B cell (primary cell): ENCODE measurements around the gene ILF3. TPM values are rescaled to one million over a fixed set of nuclear protein-coding genes. Genes with fewer than 3 reads are reported as not detected.

Experiments used
- ATAC-seq: fragments of 200-7000 bp; cut with Tn5 transposase; one replicate; pipeline ENCODE4 v1.10.0; 2021; ENCODE audit warnings: low read depth, mild to moderate bottlenecking, moderate number of reproducible peaks, moderate library complexity
- CTCF ChIA-PET: fragments of 350-600 bp; sonication (Branson Sonifier 250); formaldehyde crosslinking; loops from one replicate; lab custom pipeline; 2021; ENCODE audit warnings: antibody characterized with exemption, inconsistent platforms; lab: Charles Lee
- POLR2A ChIA-PET: fragments of 350-600 bp; sonication (Branson Sonifier 250); formaldehyde crosslinking; loops from one replicate; lab custom pipeline; 2021; ENCODE audit warnings: antibody characterized with exemption; lab: Charles Lee
- DNase-seq: peaks from one replicate; pipeline ENCODE4 v3.0.0; 2013
- H2AFZ ChIP-seq: 2 replicates; pipeline ENCODE4 v1.6.1; 2012; ENCODE audit warnings: mild to moderate bottlenecking, low read depth, low read length; ENCODE audit not compliant: insufficient read depth, poor library complexity, severe bottlenecking
- H3K27ac ChIP-seq, 2 donors: 1 replicate in 1 of 2; 2 replicates in 1 of 2; pipeline ENCODE4 v1.5.1; 2012 to 2013; ENCODE audit warnings: low read length in 2 of 2, mild to moderate bottlenecking in 2 of 2, moderate library complexity in 1 of 2
- H3K27me3 ChIP-seq, 4 experiments: fragments of 200-600 bp in 1 of 4; sonication (generic) in 1 of 4; replicated peaks in 1 of 4; 1 replicate in 2 of 4; 2 replicates in 2 of 4; pipeline versions ENCODE4 v1.6.1 to v1.7.0; 2013 to 2016; ENCODE audit warnings: low read length in 3 of 4, mild to moderate bottlenecking in 2 of 4, mixed read lengths in 1 of 4, moderate library complexity in 1 of 4; ENCODE audit not compliant: insufficient read depth in 4 of 4, control insufficient read depth in 3 of 4; ENCODE audit errors: control extremely low read depth in 1 of 4
- H3K36me3 ChIP-seq, 2 experiments: replicated peaks in 1 of 2; 1 replicate in 1 of 2; 2 replicates in 1 of 2; pipeline versions ENCODE4 v1.6.1 to v1.7.1; 2013; ENCODE audit warnings: low read length in 1 of 2; ENCODE audit not compliant: insufficient read depth in 2 of 2, control insufficient read depth in 1 of 2; ENCODE audit errors: control extremely low read depth in 1 of 2, extremely low read depth in 1 of 2
- H3K4me1 ChIP-seq, 2 donors: fragments of 200-600 bp in 1 of 2; sonication (generic) in 1 of 2; 1 replicate in 1 of 2; 2 replicates in 1 of 2; pipeline versions ENCODE4 v1.5.1 to v1.6.1; 2013 to 2017; ENCODE audit warnings: low read length in 2 of 2; ENCODE audit not compliant: control insufficient read depth in 2 of 2, insufficient read depth in 2 of 2
- H3K4me2 ChIP-seq: replicated peaks from 2 replicates; pipeline ENCODE3; 2012; ENCODE audit warnings: mild to moderate bottlenecking, low read depth, low read length; ENCODE audit not compliant: poor library complexity, severe bottlenecking
- H3K4me3 ChIP-seq, 5 experiments: fragments of 200-600 bp in 1 of 5; sonication (generic) in 1 of 5; 1 replicate in 3 of 5; 2 replicates in 2 of 5; pipeline versions ENCODE4 v1.5.1 to v1.7.0; 2011 to 2016; ENCODE audit warnings: low read length in 4 of 5, mild to moderate bottlenecking in 4 of 5, low read depth in 2 of 5, control low read depth in 1 of 5, moderate library complexity in 1 of 5; ENCODE audit not compliant: insufficient read depth in 1 of 5; ENCODE audit errors: control extremely low read depth in 1 of 5, extremely low read depth in 1 of 5
- H3K79me2 ChIP-seq: fragments of 200-600 bp; sonication (generic); one replicate; pipeline ENCODE4 v1.6.0; 2016; ENCODE audit warnings: low read length; ENCODE audit not compliant: control insufficient read depth, insufficient read depth
- H3K9ac ChIP-seq: fragments of 200-600 bp; sonication (generic); 2 replicates; pipeline ENCODE4 v1.6.1; 2017; ENCODE audit warnings: mild to moderate bottlenecking, low read length, moderate library complexity
- H3K9me3 ChIP-seq, 3 donors: one replicate each; pipeline versions ENCODE4 v1.6.1 to v1.7.1; 2013; ENCODE audit warnings: low read length in 2 of 3; ENCODE audit not compliant: control insufficient read depth in 2 of 3, insufficient read depth in 1 of 3; ENCODE audit errors: control extremely low read depth in 1 of 3
- H4K20me1 ChIP-seq: 2 replicates; pipeline ENCODE4 v1.6.0; 2012; ENCODE audit warnings: mild to moderate bottlenecking, low read length; ENCODE audit not compliant: insufficient read depth, control insufficient read depth, poor library complexity, severe bottlenecking
- H3K27ac Mint-ChIP-seq: one replicate; pipeline ENCODE4 v1.8.0; 2021; ENCODE audit warnings: mixed read lengths
- H3K27me3 Mint-ChIP-seq: one replicate; pipeline ENCODE4 v1.8.0; 2021; ENCODE audit warnings: mixed read lengths
- H3K4me1 Mint-ChIP-seq: one replicate; pipeline ENCODE4 v1.8.0; 2021; ENCODE audit warnings: mixed read lengths
- H3K4me3 Mint-ChIP-seq: one replicate; pipeline ENCODE4 v1.8.0; 2021; ENCODE audit warnings: mixed read lengths
- H3K9me3 Mint-ChIP-seq: one replicate; pipeline ENCODE4 v1.8.0; 2022; ENCODE audit warnings: mixed read lengths; ENCODE audit not compliant: insufficient read depth
- CTCF ChIP-seq: fragments of 200-600 bp; IDR thresholded peaks from one replicate; pipeline ENCODE4 v1.8.0; 2022; ENCODE audit warnings: antibody characterized with exemption, mild to moderate bottlenecking
- EZH2 ChIP-seq: IDR thresholded peaks from 2 replicates; pipeline ENCODE4 v1.6.1; 2012; ENCODE audit warnings: borderline replicate concordance, low read depth, mild to moderate bottlenecking, moderate library complexity, low read length; ENCODE audit not compliant: insufficient read depth, poor library complexity, severe bottlenecking
- WGBS: methylation state at CpG from one replicate; pipeline ENCODE4 v1.1.5; 2013; ENCODE audit warnings: missing lambda C conversion rate; ENCODE audit not compliant: insufficient coverage; 5-methylcytosine and 5-hydroxymethylcytosine counted together
- intact Hi-C: fragments of 100-400 bp; cut with micrococcal nuclease; formaldehyde crosslinking; loops from one replicate; pipeline ENCODE4 v1.10.0; 2022
- polyA plus RNA-seq: library from polyadenylated mRNA; depleted of rRNA; stranded (reverse); fragments of >200 nt; gene quantifications from 2 replicates; pipeline ENCODE4 v1.2.3, GENCODE V29; 2012
- total RNA-seq, 2 donors: library from RNA; stranded (reverse); fragments of 120-200 nt in 1 of 2; gene quantifications; 1 replicate in 1 of 2; 2 replicates in 1 of 2; pipeline versions ENCODE4 v1.2.3 to v1.2.4, GENCODE V29; 2013 to 2022

ILF3 gene
- total and polyA plus RNA-seq, 2 donors (not counting 1 experiment from before 2014, with no cell fraction given): 189 to 359 TPM

GRCh38 chr19:10695401-10696398, 41.6 kb downstream of the ILF3 start:
- Histone ChIP-seq H3K36me3 (peaks cover 0 to 7% of the 10 kb centered on the region in 2 experiments), H3K9ac (peak overlapping the region; percentile 40), H3K79me2 (no peaks in the 10 kb centered on the region), H3K4me2 (peak overlapping the region; percentile 84), H2AFZ (no peak overlapping the region), H3K4me3 (peak overlapping the region; percentile 6 to 54 (median 25)), H3K27ac (no peak overlapping the region), H3K27me3 (no peaks in the 10 kb centered on the region), H4K20me1 (peaks cover 30% of the 10 kb centered on the region), H3K4me1 (peaks cover 10 to 15% of the 10 kb centered on the region in 2 donors), H3K9me3 (peaks cover 0 to 8% (median 0%) of the 10 kb centered on the region in 3 donors)
- Mint-ChIP-seq H3K4me1 (peaks cover 17% of the 10 kb centered on the region), H3K27ac (peak overlapping the region; percentile 67), H3K9me3 (no peaks in the 10 kb centered on the region), H3K4me3 (peak overlapping the region; percentile 80), H3K27me3 (no peaks in the 10 kb centered on the region)
- TF ChIP-seq EZH2: no peak
- no peak for TF ChIP-seq CTCF
- peak; percentile 98 for ATAC-seq
- intact Hi-C loops: loop anchor here (5.0 kb wide), 1 partner anchor 128 kb away; the partner anchor contains the start of genes CDKN2D and KRI1
- ChIA-PET POLR2A (interaction anchor here (0.6 to 1.7 kb wide), 2 partner anchors 8 to 141 kb away, joined by 3 to 12 read pairs; partner anchors contain the start of gene TMED1), CTCF (interaction anchor here (1.0 to 2.4 kb wide), 5 partner anchors 21 to 211 kb away, joined by 3 to 6 read pairs (median 5); partner anchors contain the start of gene DNM2)
- 10% methylated on average over 56 of the region's 59 CpGs for WGBS
- peak; percentile 90 for DNase-seq
